Astrocyte (in vitro differentiated cells and primary cell): ENCODE data around the gene FAF1. TPM values are rescaled to one million over a fixed set of nuclear protein-coding genes. Genes with fewer than 3 reads are reported as not detected.

ENCODE experiments used
- DNase-seq: peaks from one replicate; pipeline ENCODE4 v3.0.0-alpha.2; 2010; ENCODE audit warnings: low read depth
- FAIRE-seq: peaks from 2 replicates; lab custom pipeline; 2011; peaks lifted over from hg19 to GRCh38; lab: Jason Lieb, UNC
- H2AFZ ChIP-seq: 2 replicates; pipeline ENCODE4 v1.6.0; 2012; ENCODE audit warnings: low read depth, low read length, inconsistent platforms
- H3K27ac ChIP-seq: 2 replicates; pipeline ENCODE4 v1.5.1; 2011; ENCODE audit warnings: low read depth, low read length, inconsistent platforms
- H3K27me3 ChIP-seq: 2 replicates; pipeline ENCODE4 v1.6.0; 2011; ENCODE audit warnings: low read length, inconsistent platforms; ENCODE audit not compliant: insufficient read depth
- H3K36me3 ChIP-seq: 2 replicates; pipeline ENCODE4 v1.5.1; 2011; ENCODE audit warnings: low read length, inconsistent platforms; ENCODE audit not compliant: insufficient read depth
- H3K4me1 ChIP-seq: 2 replicates; pipeline ENCODE4 v1.5.1; 2011; ENCODE audit warnings: low read length, inconsistent platforms; ENCODE audit not compliant: insufficient read depth
- H3K4me2 ChIP-seq: 2 replicates; pipeline ENCODE4 v1.6.0; 2012; ENCODE audit warnings: low read length, inconsistent platforms
- H3K4me3 ChIP-seq: 2 replicates; pipeline ENCODE4 v1.5.1; 2011; ENCODE audit warnings: low read depth, mild to moderate bottlenecking, low read length, inconsistent platforms; ENCODE audit not compliant: insufficient read depth
- H3K79me2 ChIP-seq: 2 replicates; pipeline ENCODE4 v1.6.0; 2012; ENCODE audit warnings: mild to moderate bottlenecking, low read length, inconsistent platforms; ENCODE audit not compliant: insufficient read depth
- H3K9ac ChIP-seq: 2 replicates; pipeline ENCODE4 v1.6.0; 2012; ENCODE audit warnings: mild to moderate bottlenecking, low read length, inconsistent platforms
- H3K9me3 ChIP-seq: 2 replicates; pipeline ENCODE4 v1.5.1; 2012; ENCODE audit warnings: low read depth, mild to moderate bottlenecking, low read length, inconsistent platforms; ENCODE audit not compliant: insufficient read depth
- H4K20me1 ChIP-seq: 2 replicates; pipeline ENCODE4 v1.6.0; 2012; ENCODE audit warnings: low read length, inconsistent platforms; ENCODE audit not compliant: insufficient read depth
- H3K27ac Mint-ChIP-seq: one replicate; pipeline ENCODE4 v1.8.0; 2021; ENCODE audit warnings: mild to moderate bottlenecking, mixed read lengths; ENCODE audit not compliant: unreplicated experiment
- H3K27me3 Mint-ChIP-seq: one replicate; pipeline ENCODE4 v1.8.0; 2021; ENCODE audit warnings: low read depth, mixed read lengths; ENCODE audit not compliant: unreplicated experiment
- H3K36me3 Mint-ChIP-seq: one replicate; pipeline ENCODE4 v1.8.0; 2021; ENCODE audit warnings: low read depth, mixed read lengths; ENCODE audit not compliant: unreplicated experiment
- H3K4me1 Mint-ChIP-seq: one replicate; pipeline ENCODE4 v1.8.0; 2021; ENCODE audit warnings: low read depth, mixed read lengths; ENCODE audit not compliant: unreplicated experiment
- H3K4me3 Mint-ChIP-seq: one replicate; pipeline ENCODE4 v1.8.0; 2021; ENCODE audit warnings: mild to moderate bottlenecking, moderate library complexity, mixed read lengths; ENCODE audit not compliant: unreplicated experiment
- H3K9me3 Mint-ChIP-seq: one replicate; pipeline ENCODE4 v1.8.0; 2021; ENCODE audit warnings: mild to moderate bottlenecking, mixed read lengths; ENCODE audit not compliant: unreplicated experiment
- EZH2 ChIP-seq: IDR thresholded peaks from 2 replicates; pipeline ENCODE4 v1.6.1; 2012; ENCODE audit warnings: mild to moderate bottlenecking, low read length, inconsistent platforms; ENCODE audit not compliant: insufficient read depth
- total RNA-seq: library from RNA; stranded (reverse); gene quantifications from 2 replicates; pipeline ENCODE4 v1.2.1, GENCODE V29; 2021
- TF ChIP-seq, protein P1 (sequence below): IDR thresholded peaks from 2 replicates; pipeline ENCODE4 v1.5.1; 2011; ENCODE audit warnings: low read depth, mild to moderate bottlenecking, inconsistent platforms, low read length, moderate library complexity; ENCODE audit not compliant: insufficient read depth

FAF1 gene
- total RNA-seq, 1 donor from 2014 or later: 35.4 TPM

DNA sequence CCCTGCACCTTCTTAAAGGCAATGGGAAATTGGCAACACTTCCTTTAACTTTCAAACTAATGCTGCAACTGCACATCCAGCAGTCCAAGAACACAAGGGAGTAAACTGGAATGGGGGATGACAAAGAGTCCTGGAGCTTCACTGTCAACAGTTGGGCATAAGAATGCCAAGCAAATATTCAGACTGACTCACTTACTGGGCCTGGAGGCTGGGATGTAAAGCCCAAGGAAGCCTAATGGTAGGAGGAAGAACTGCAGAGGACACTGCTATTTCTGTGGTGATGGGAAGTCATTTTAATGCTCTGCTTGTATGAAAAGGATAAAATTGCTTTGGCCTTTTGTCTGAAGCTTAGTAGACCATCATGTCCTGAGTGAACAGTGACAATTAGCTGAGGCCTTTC lies 521.1 kb downstream of the FAF1 start:
- Histone ChIP-seq H4K20me1 (no peaks in the 10 kb centered on the region), H3K27ac (no peak overlapping the region), H3K4me3 (no peak overlapping the region), H3K27me3 (no peaks in the 10 kb centered on the region), H3K9ac (no peak overlapping the region), H3K79me2 (no peaks in the 10 kb centered on the region), H3K4me2 (no peak overlapping the region), H3K9me3 (no peaks in the 10 kb centered on the region), H2AFZ (no peak overlapping the region), H3K4me1 (no peaks in the 10 kb centered on the region), H3K36me3 (no peaks in the 10 kb centered on the region)
- DNase-seq: no peak
- Mint-ChIP-seq H3K27ac (no peak overlapping the region), H3K9me3 (peaks cover 2% of the 10 kb centered on the region), H3K4me3 (no peak overlapping the region), H3K4me1 (peaks cover 1% of the 10 kb centered on the region), H3K36me3 (peaks cover 5% of the 10 kb centered on the region), H3K27me3 (peaks cover 9% of the 10 kb centered on the region)
- no peak for FAIRE-seq
- TF ChIP-seq, protein P1, sequence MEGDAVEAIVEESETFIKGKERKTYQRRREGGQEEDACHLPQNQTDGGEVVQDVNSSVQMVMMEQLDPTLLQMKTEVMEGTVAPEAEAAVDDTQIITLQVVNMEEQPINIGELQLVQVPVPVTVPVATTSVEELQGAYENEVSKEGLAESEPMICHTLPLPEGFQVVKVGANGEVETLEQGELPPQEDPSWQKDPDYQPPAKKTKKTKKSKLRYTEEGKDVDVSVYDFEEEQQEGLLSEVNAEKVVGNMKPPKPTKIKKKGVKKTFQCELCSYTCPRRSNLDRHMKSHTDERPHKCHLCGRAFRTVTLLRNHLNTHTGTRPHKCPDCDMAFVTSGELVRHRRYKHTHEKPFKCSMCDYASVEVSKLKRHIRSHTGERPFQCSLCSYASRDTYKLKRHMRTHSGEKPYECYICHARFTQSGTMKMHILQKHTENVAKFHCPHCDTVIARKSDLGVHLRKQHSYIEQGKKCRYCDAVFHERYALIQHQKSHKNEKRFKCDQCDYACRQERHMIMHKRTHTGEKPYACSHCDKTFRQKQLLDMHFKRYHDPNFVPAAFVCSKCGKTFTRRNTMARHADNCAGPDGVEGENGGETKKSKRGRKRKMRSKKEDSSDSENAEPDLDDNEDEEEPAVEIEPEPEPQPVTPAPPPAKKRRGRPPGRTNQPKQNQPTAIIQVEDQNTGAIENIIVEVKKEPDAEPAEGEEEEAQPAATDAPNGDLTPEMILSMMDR: peak; percentile 6
- no peak for TF ChIP-seq EZH2

DNA sequence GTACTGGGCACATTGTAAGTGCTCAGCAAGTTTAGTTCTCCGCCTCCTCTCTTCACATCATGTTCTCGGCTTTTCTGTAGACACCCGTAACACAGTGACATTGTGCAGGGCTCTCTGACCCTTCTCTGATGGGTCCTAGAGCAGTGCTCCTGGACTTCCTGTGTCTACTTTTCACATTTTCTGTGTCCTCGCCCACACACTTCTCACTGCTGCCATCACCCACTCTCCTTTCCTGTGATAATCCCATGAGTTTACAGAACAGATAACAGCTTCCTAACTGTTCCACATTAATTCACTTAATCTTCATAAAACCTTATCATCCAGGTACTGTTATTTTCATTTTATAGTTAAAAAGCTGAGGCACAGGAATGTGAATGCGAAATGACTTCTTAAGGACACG lies 523.6 kb downstream of the FAF1 start:
- Histone ChIP-seq H4K20me1 (no peaks in the 10 kb centered on the region), H3K4me1 (no peaks in the 10 kb centered on the region), H3K79me2 (no peaks in the 10 kb centered on the region), H3K9ac (no peak overlapping the region), H3K4me2 (no peak overlapping the region), H3K27ac (no peak overlapping the region), H3K4me3 (no peak overlapping the region), H3K9me3 (no peaks in the 10 kb centered on the region), H3K27me3 (peaks cover 10% of the 10 kb centered on the region), H2AFZ (no peak overlapping the region), H3K36me3 (no peaks in the 10 kb centered on the region)
- H3K27me3 Mint-ChIP-seq: peaks cover 34% of the 10 kb centered on the region
- peaks cover 2% of the 10 kb centered on the region for H3K9me3 Mint-ChIP-seq
- H3K4me1 Mint-ChIP-seq: peaks cover 1% of the 10 kb centered on the region
- H3K27ac Mint-ChIP-seq: no peak overlapping the region
- no peak for FAIRE-seq
- no peak for DNase-seq
- TF ChIP-seq EZH2: no peak
- TF ChIP-seq, protein P1: no peak
- peaks cover 5% of the 10 kb centered on the region for H3K36me3 Mint-ChIP-seq
- no peak overlapping the region for H3K4me3 Mint-ChIP-seq

DNA sequence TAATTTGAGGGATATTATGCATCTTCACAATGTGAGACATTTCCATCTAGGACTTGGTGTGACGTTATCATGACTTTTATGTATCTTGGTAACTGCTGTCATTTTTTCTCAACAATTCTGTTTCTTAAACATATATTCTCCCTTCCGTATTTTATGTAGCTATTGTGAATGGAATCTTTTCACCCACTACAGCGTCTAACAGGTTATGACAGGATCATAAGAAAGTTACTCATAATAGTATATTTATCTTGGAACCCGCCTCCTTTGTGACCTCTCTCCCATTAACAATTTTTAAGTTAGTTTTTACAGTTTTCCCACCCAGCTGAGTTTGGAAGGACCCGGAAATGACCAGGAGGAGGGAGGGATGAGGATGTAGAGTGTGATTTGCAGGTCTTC lies 530.1 kb downstream of the FAF1 start:
- Histone ChIP-seq H3K9ac (no peak overlapping the region), H3K79me2 (no peaks in the 10 kb centered on the region), H4K20me1 (peaks cover 13% of the 10 kb centered on the region), H3K27me3 (peaks cover 72% of the 10 kb centered on the region), H3K4me2 (no peak overlapping the region), H3K27ac (no peak overlapping the region), H3K4me1 (peaks cover 3% of the 10 kb centered on the region), H3K36me3 (no peaks in the 10 kb centered on the region), H3K4me3 (no peak overlapping the region), H3K9me3 (no peaks in the 10 kb centered on the region), H2AFZ (no peak overlapping the region)
- FAIRE-seq (no peak), DNase-seq (no peak)
- TF ChIP-seq, protein P1: no peak
- TF ChIP-seq EZH2: no peak
- Mint-ChIP-seq H3K27ac (no peak overlapping the region), H3K27me3 (peaks cover 90% of the 10 kb centered on the region), H3K9me3 (peaks cover 22% of the 10 kb centered on the region), H3K4me1 (peaks cover 3% of the 10 kb centered on the region), H3K4me3 (no peak overlapping the region), H3K36me3 (peaks cover 3% of the 10 kb centered on the region)
